Panc1 (cell line): ENCODE data around the gene TTLL12. TPM values are rescaled to one million over a fixed set of nuclear protein-coding genes. Genes with fewer than 3 reads are reported as not detected.

Experiments used
- ATAC-seq: fragments of 200-7000 bp; cut with Tn5 transposase; 2 replicates; pipeline ENCODE4 v1.9.1; 2020; ENCODE audit warnings: mild to moderate bottlenecking, moderate library complexity
- BruUV-seq: library from RNA; stranded (reverse); fragments of 400-500 nt; replicated peaks from 2 replicates; lab custom pipeline; 2021; lab: Mats Ljungman, UMichigan
- CTCF ChIA-PET: fragments of 300-600 bp; sonication (Branson Sonifier 250); formaldehyde crosslinking; loops from one replicate; lab custom pipeline; 2022; ENCODE audit warnings: antibody characterized with exemption; lab: Charles Lee
- POLR2A ChIA-PET: fragments of 300-600 bp; sonication (Branson Sonifier 250); formaldehyde crosslinking; loops from one replicate; lab custom pipeline; 2022; ENCODE audit warnings: antibody characterized with exemption; lab: Charles Lee
- DNase-seq: peaks from one replicate; pipeline ENCODE4 v3.0.0-alpha.2; 2010; ENCODE audit warnings: low read depth, low spot score
- H3K27ac ChIP-seq: 2 replicates; pipeline ENCODE4 v1.5.1; 2011; ENCODE audit warnings: mild to moderate bottlenecking, low read length, inconsistent platforms
- H3K27me3 ChIP-seq: fragments of 200-500 bp; sonication (Bioruptor generic); 2 replicates; pipeline ENCODE4 v1.6.0; 2014; ENCODE audit warnings: low read length, inconsistent platforms; ENCODE audit not compliant: control insufficient read depth, insufficient read depth
- H3K36me3 ChIP-seq: fragments of 200-500 bp; sonication (Bioruptor generic); 2 replicates; pipeline ENCODE4 v1.5.1; 2014; ENCODE audit warnings: inconsistent platforms, mild to moderate bottlenecking, low read length, moderate library complexity; ENCODE audit not compliant: control insufficient read depth, insufficient read depth
- H3K4me1 ChIP-seq: 2 replicates; pipeline ENCODE4 v1.5.1; 2011; ENCODE audit warnings: inconsistent platforms, mild to moderate bottlenecking, low read length, moderate library complexity; ENCODE audit not compliant: control insufficient read depth, insufficient read depth
- H3K4me3 ChIP-seq, 2 experiments: 2 replicates each; pipeline ENCODE4 v1.5.1; 2011 to 2012; ENCODE audit warnings: low read depth in 2 of 2, low read length in 2 of 2, mild to moderate bottlenecking in 2 of 2, inconsistent platforms in 1 of 2, moderate library complexity in 1 of 2
- H3K9me3 ChIP-seq: fragments of 200-500 bp; sonication (Bioruptor generic); 2 replicates; pipeline ENCODE4 v1.5.1; 2014; ENCODE audit warnings: low read depth, mild to moderate bottlenecking, inconsistent platforms, low read length, moderate library complexity; ENCODE audit not compliant: control insufficient read depth, insufficient read depth
- POLR2AphosphoS5 ChIP-seq: IDR thresholded peaks from 2 replicates; pipeline ENCODE4 v1.6.1; 2012; ENCODE audit warnings: mild to moderate bottlenecking, low read depth, low read length, moderate library complexity
- REST ChIP-seq, 2 experiments: IDR thresholded peaks; 2 replicates each; pipeline ENCODE4 v1.6.1; 2011 to 2012; ENCODE audit warnings: low read depth in 2 of 2, control low read depth in 1 of 2, low read length in 1 of 2, mild to moderate bottlenecking in 1 of 2, moderate library complexity in 1 of 2; ENCODE audit not compliant: insufficient read depth in 1 of 2
- SIN3A ChIP-seq: IDR thresholded peaks from 2 replicates; pipeline ENCODE4 v1.6.1; 2012; ENCODE audit warnings: low read depth, mild to moderate bottlenecking, low read length, moderate library complexity, borderline replicate concordance; ENCODE audit not compliant: insufficient read depth
- TCF7L2 ChIP-seq: IDR thresholded peaks from 2 replicates; pipeline ENCODE4 v1.6.1; 2011; ENCODE audit warnings: mild to moderate bottlenecking, low read depth, low read length, inconsistent platforms
- in situ Hi-C: cut with HindIII; loops from 2 replicates; pipeline ENCODE4 v1.10.0; 2016; ENCODE audit warnings: low sequenced_read_pairs, low pct_unique_long_range_greater_than_20kb
- intact Hi-C: fragments of 100-400 bp; cut with micrococcal nuclease; formaldehyde crosslinking; loops from one replicate; pipeline ENCODE4 v1.10.0; 2022; ENCODE audit not compliant: unreplicated experiment
- total RNA-seq: library from RNA; stranded (reverse); gene quantifications from one replicate; pipeline ENCODE4 v1.2.1, GENCODE V29; 2021; ENCODE audit not compliant: unreplicated experiment
- TF ChIP-seq, protein P1 (sequence below): fragments of 450-650 bp; IDR thresholded peaks from 2 replicates; pipeline ENCODE4 v1.5.1; 2017; ENCODE audit warnings: mild to moderate bottlenecking

TTLL12 gene
- total RNA-seq, 1 experiment from 2014 or later, result 26.3 TPM

GRCh38 chr22:43179911-43180195, 7.1 kb downstream of the TTLL12 start:
- no TSS peak for BruUV-seq
- TF ChIP-seq, protein P1, sequence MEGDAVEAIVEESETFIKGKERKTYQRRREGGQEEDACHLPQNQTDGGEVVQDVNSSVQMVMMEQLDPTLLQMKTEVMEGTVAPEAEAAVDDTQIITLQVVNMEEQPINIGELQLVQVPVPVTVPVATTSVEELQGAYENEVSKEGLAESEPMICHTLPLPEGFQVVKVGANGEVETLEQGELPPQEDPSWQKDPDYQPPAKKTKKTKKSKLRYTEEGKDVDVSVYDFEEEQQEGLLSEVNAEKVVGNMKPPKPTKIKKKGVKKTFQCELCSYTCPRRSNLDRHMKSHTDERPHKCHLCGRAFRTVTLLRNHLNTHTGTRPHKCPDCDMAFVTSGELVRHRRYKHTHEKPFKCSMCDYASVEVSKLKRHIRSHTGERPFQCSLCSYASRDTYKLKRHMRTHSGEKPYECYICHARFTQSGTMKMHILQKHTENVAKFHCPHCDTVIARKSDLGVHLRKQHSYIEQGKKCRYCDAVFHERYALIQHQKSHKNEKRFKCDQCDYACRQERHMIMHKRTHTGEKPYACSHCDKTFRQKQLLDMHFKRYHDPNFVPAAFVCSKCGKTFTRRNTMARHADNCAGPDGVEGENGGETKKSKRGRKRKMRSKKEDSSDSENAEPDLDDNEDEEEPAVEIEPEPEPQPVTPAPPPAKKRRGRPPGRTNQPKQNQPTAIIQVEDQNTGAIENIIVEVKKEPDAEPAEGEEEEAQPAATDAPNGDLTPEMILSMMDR, result no peak
- TF ChIP-seq TCF7L2, result no peak
- no peak for TF ChIP-seq REST (IDR thresholded peaks at IDR 0.05; ENCODE audit: insufficient read depth in 1 of 2, low read depth in 2 of 2, low read length in 1 of 2)
- TF ChIP-seq SIN3A, result no peak
- no peak for TF ChIP-seq POLR2AphosphoS5
- H3K27me3 ChIP-seq, result no peaks in the 10 kb centered on the region
- CTCF ChIA-PET, result no interaction called here
- H3K4me3 ChIP-seq, result no peak overlapping the region
- H3K36me3 ChIP-seq, result no peaks in the 10 kb centered on the region; the same call in 1 of the 2 replicates
- ATAC-seq (no peak), DNase-seq (no peak)
- H3K9me3 ChIP-seq, result no peaks in the 10 kb centered on the region
- intact Hi-C loops (no loop called here), in situ Hi-C loops (no loop called here)
- POLR2A ChIA-PET, result interaction anchor here (0.5 kb wide), 1 partner anchor 241 kb away, joined by 6 read pairs; no protein-coding TSS in a partner anchor
- no peaks in the 10 kb centered on the region; the same call in 1 of the 2 replicates for H3K4me1 ChIP-seq
- no peak overlapping the region for H3K27ac ChIP-seq

DNA sequence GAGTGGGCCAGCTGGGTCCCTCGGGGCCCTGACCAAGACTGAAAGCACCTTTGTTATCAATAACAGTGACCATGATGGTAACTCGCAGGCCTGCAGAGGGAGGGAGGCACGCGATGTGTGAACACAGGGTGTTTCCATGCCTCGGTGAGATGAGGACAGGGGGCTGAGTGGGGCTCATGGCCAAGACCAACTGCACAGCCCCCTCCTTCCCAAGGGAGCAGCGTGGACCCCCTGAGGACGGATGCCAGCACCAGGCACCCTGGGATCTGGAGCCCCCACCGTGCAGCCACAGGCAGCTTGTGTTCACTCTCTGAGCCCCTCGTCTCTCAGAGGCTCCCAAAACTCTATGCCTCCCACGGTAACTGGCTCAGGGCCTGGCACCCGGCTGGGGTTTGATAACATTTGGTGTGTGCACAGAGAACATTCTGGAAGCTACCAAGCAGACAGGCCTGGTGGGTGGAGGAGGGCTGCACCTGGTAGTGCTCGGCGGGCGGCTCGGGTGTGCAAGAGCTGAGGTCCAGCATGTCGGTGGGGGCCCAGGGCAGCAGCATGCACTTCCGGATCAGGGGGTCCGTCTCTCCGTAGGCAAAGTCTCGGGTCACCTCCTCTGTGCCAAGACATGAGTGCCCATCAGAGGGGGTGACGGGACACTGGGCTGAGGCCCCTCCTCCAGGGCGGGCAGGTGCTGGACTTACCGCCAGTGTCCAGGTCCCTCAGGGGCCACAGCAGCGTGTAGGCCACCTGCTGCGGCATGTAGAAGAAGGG, 7.6 kb downstream of the TTLL12 start:
- no peak for DNase-seq
- intact Hi-C loops (no loop called here), in situ Hi-C loops (no loop called here)
- no peak for ATAC-seq
- Histone ChIP-seq H3K27ac (no peak overlapping the region), H3K27me3 (no peaks in the 10 kb centered on the region), H3K4me3 (no peak overlapping the region), H3K4me1 (no peaks in the 10 kb centered on the region; the same call in 1 of the 2 replicates), H3K9me3 (no peaks in the 10 kb centered on the region), H3K36me3 (no peaks in the 10 kb centered on the region; the same call in 1 of the 2 replicates)
- CTCF ChIA-PET, result no interaction called here
- no TSS peak for BruUV-seq
- POLR2A ChIA-PET, result no interaction called here
- TF ChIP-seq, protein P1, result no peak
- no peak for TF ChIP-seq POLR2AphosphoS5
- no peak for TF ChIP-seq TCF7L2
- no peak for TF ChIP-seq REST (IDR thresholded peaks at IDR 0.05; ENCODE audit: insufficient read depth in 1 of 2, low read depth in 2 of 2, low read length in 1 of 2)
